AG04450 (cell line): Measurements from ENCODE around the gene KCNIP4. TPM values are rescaled to one million over a fixed set of nuclear protein-coding genes. Genes with fewer than 3 reads are reported as not detected.

Experiments
- CTCF ChIA-PET: fragments of 300-600, 350-600 bp; formaldehyde crosslinking; extraction: SDS; loops from one replicate; lab custom pipeline; 2022; ENCODE audit warnings: antibody characterized with exemption, inconsistent platforms; lab: Charles Lee
- POLR2A ChIA-PET: fragments of 350-600 bp; formaldehyde crosslinking; extraction: SDS; loops from one replicate; lab custom pipeline; 2021; ENCODE audit warnings: antibody characterized with exemption, inconsistent platforms; lab: Yijun Ruan, JAX
- DNase-seq: peaks from one replicate; pipeline ENCODE4 v3.0.0-alpha.2; 2011; ENCODE audit warnings: low read depth, low spot score
- H3K27ac ChIP-seq: one replicate; pipeline ENCODE4 v1.5.1; 2012; ENCODE audit warnings: low read depth, low read length, control low read depth
- H3K27me3 ChIP-seq: one replicate; pipeline ENCODE4 v1.6.0; 2012; ENCODE audit warnings: low read length; ENCODE audit not compliant: control insufficient read depth, insufficient read depth
- H3K4me3 ChIP-seq: 2 replicates; pipeline ENCODE4 v1.5.1; 2011; ENCODE audit warnings: mild to moderate bottlenecking, low read depth, low read length, control low read depth
- H3K9me3 ChIP-seq: 2 replicates; pipeline ENCODE4 v1.5.1; 2012; ENCODE audit warnings: low read length; ENCODE audit not compliant: control insufficient read depth, insufficient read depth
- polyA plus RNA-seq: library from polyadenylated mRNA; depleted of rRNA; stranded (reverse); fragments of >200 nt; gene quantifications from 2 replicates; pipeline ENCODE4 v1.2.3, GENCODE V29; 2011
- TF ChIP-seq, protein P1 (sequence below): IDR thresholded peaks from 2 replicates; pipeline ENCODE4 v1.5.1; 2011; ENCODE audit warnings: low read depth, low read length, control low read depth, inconsistent platforms

KCNIP4 gene
- polyA plus RNA-seq, 1 experiment = not detected

DNA sequence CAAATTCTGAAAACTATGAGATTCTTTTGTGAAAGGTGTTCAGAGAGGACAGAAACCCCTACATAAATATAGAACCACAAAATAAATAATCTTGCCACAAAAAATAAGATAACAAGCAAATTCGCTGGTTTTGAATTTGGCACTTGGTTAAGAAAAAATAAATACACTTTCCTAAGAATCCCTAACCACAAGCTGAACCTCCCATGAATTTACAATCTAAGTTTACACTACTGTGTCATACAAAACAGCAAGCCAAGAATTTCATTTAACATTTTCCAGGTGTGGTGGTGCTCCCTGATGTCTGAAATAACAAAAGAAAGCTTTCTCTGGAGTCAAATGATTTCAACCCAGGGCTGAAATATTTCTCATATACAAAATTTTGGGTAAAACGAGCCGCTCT, 121.0 kb downstream of the KCNIP4 start:
- Histone ChIP-seq H3K9me3 (no peaks in the 10 kb centered on the region), H3K27ac (no peak overlapping the region), H3K4me3 (no peak overlapping the region), H3K27me3 (no peaks in the 10 kb centered on the region)
- POLR2A ChIA-PET = no interaction called here
- CTCF ChIA-PET = no interaction called here
- DNase-seq = no peak
- TF ChIP-seq, protein P1, sequence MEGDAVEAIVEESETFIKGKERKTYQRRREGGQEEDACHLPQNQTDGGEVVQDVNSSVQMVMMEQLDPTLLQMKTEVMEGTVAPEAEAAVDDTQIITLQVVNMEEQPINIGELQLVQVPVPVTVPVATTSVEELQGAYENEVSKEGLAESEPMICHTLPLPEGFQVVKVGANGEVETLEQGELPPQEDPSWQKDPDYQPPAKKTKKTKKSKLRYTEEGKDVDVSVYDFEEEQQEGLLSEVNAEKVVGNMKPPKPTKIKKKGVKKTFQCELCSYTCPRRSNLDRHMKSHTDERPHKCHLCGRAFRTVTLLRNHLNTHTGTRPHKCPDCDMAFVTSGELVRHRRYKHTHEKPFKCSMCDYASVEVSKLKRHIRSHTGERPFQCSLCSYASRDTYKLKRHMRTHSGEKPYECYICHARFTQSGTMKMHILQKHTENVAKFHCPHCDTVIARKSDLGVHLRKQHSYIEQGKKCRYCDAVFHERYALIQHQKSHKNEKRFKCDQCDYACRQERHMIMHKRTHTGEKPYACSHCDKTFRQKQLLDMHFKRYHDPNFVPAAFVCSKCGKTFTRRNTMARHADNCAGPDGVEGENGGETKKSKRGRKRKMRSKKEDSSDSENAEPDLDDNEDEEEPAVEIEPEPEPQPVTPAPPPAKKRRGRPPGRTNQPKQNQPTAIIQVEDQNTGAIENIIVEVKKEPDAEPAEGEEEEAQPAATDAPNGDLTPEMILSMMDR = no peak

DNA sequence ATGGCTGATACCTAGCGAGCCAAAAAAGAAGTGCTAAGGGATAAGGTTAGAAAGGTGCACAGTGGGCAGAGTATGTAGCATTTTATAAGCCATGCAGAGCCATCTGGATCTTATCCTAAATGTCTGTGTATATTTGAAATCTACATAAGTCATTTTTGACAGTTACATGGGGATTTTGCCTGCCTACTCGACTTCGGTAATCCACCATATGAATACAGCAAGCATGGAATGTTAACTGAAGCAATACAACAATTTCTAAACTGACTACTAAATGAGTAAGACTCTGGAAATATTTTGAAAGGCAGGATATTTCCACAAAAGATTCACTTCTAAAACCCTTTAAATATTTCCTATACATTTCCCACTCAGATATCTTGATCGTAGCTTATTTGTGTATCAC, 122.5 kb downstream of the KCNIP4 start:
- no peaks in the 10 kb centered on the region for H3K27me3 ChIP-seq
- H3K4me3 ChIP-seq = no peak overlapping the region
- DNase-seq = no peak
- ChIA-PET CTCF (interaction anchor here (1.2 kb wide), 1 partner anchor 58 kb away, joined by 3 read pairs; no protein-coding TSS in a partner anchor), POLR2A (no interaction called here)
- H3K9me3 ChIP-seq = no peaks in the 10 kb centered on the region
- no peak overlapping the region for H3K27ac ChIP-seq
- TF ChIP-seq, protein P1 = no peak

- POLR2A ChIA-PET = no interaction called here
- H3K27ac ChIP-seq = no peak overlapping the region
- no peak for DNase-seq
These were observed 129.5 kb downstream of the KCNIP4 start for GRCh38 chr4:21819086-21819485.

DNA sequence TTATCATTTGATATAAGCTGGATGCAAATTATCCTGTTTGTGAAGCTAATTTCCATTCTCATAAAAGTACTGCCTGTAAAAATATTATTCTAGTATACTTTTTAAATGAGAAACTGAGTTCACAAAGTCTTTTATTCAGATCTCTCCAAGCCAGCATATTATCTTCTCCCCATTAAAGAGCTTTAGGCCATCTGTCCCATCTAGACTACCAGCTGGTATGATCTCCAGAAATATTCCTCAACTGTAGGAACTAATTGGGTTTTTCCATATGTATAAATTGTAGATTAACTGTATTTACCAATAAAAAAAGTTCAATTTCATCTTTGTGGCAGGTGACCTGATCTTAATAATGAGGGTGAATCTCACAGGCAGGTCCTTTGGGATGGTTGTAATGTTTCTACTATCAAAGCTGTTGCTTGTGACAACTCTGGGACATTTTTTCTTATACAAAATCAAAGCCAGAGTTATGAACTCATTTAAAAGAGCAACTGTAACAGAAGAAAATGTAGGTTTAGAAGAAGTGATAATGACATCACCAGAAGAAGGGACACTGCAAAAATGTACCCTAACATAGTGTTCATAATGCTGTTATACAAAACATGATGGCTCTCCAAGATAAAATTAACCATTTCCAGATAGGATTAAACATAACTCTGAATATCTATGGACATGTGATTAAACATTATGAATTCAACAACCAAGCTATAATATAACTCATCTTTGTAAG, 132.8 kb downstream of the KCNIP4 start:
- Histone ChIP-seq H3K27ac (no peak overlapping the region), H3K9me3 (no peaks in the 10 kb centered on the region), H3K4me3 (no peak overlapping the region), H3K27me3 (no peaks in the 10 kb centered on the region)
- CTCF ChIA-PET = interaction anchor here (1.1 kb wide), 1 partner anchor 25 kb away, joined by 4 read pairs; no protein-coding TSS in a partner anchor
- DNase-seq = no peak
- POLR2A ChIA-PET = no interaction called here
- TF ChIP-seq, protein P1 = no peak

More at GRCh38 chr4:21819086-21819485, 129.5 kb downstream of the KCNIP4 start:
- TF ChIP-seq, protein P1 = no peak
- Histone ChIP-seq H3K9me3 (no peaks in the 10 kb centered on the region), H3K27me3 (no peaks in the 10 kb centered on the region), H3K4me3 (no peak overlapping the region)
- CTCF ChIA-PET = no interaction called here

- no peak for DNase-seq
- H3K4me3 ChIP-seq = no peak overlapping the region
- CTCF ChIA-PET = interaction anchor here (0.9 to 1.7 kb wide), 4 partner anchors 11 to 623 kb away, joined by 3 to 7 read pairs (median 4); no protein-coding TSS in a partner anchor
- TF ChIP-seq, protein P1 = no peak
- no peak overlapping the region for H3K27ac ChIP-seq
- POLR2A ChIA-PET = no interaction called here
- no peaks in the 10 kb centered on the region for H3K27me3 ChIP-seq
- no peaks in the 10 kb centered on the region for H3K9me3 ChIP-seq
These were observed 137.0 kb downstream of the KCNIP4 start for GRCh38 chr4:21811565-21811964.
